Sigmoid colon (tissue), 3 donors: ENCODE measurements around the gene UBXN11.

Source experiments
- CTCF ChIP-seq, 4 experiments: fragments of 450-650 bp in 3 of 4; fragments of 200-600 bp in 1 of 4; IDR thresholded peaks; one replicate each; pipeline ENCODE4 v1.5.1; 2016 to 2019; ENCODE audit warnings: antibody characterized with exemption in 4 of 4, mild to moderate bottlenecking in 3 of 4, moderate library complexity in 2 of 4
- POLR2A ChIP-seq, 2 donors: fragments of 450-650 bp; IDR thresholded peaks; one replicate each; pipeline ENCODE4 v1.6.1; 2016; ENCODE audit warnings: antibody characterized with exemption in 2 of 2, mild to moderate bottlenecking in 2 of 2, moderate library complexity in 2 of 2

DNA sequence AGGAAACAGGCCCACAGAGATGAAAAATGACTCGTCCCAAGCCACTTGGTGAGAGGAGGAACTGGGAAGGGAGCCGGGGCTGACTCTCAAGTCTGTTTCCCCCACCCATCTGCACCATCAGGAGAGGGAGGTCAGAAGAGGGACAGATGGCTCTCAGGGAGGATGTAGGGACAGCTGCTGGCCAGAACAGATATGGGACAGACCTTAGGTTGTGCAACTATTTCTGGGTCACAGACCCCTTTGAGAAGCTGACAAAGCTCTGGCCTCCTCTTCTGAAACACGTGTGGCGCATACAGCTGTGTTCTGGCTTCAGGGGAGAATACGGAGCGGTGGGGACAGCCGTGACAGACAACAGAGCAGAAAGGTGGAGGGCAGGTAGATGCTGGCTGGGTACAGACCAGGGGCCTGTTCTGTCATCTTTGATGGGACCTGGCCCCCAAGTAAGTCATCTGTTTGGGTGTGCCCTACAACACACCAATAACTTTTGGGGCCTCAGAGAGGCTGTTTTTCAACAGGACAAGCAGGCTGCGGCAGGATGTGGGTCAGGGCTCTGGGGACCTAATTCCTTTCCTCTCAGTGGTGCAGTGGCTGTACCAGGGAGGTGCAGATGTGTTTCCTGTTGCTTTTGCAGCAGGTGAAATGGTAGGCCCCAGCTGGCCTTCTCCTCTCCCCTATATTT, 19.3 kb downstream of the UBXN11 start:
- TF ChIP-seq CTCF (IDR thresholded peaks at IDR 0.05) = no peak
- no peak for TF ChIP-seq POLR2A (IDR thresholded peaks at IDR 0.05)
